ENCODE results near the gene FAM3B.

DNA sequence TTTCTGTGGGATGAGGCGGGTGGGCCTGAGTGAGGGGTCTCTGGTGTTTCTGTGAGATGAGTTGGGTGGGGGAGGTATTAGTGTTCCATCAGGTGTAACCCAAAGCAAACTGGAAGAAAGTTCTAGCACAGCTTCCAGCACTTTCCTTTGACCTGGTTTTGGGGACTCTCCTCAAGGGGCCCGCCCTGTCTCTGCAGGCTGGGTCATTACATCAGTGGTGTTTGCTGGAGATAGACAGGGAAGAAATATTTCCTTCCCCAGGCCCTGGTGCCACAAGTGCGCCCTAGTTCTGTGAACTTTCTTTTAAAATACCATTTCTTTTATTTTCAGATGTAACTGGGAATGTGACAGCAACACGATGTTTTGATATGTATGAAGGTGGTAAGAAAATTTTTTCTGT lies 28.8 kb downstream of the FAM3B start:
- TF ChIP-seq NFIC (IDR thresholded peaks at IDR 0.05), result no peak
- TF ChIP-seq, protein P1, sequence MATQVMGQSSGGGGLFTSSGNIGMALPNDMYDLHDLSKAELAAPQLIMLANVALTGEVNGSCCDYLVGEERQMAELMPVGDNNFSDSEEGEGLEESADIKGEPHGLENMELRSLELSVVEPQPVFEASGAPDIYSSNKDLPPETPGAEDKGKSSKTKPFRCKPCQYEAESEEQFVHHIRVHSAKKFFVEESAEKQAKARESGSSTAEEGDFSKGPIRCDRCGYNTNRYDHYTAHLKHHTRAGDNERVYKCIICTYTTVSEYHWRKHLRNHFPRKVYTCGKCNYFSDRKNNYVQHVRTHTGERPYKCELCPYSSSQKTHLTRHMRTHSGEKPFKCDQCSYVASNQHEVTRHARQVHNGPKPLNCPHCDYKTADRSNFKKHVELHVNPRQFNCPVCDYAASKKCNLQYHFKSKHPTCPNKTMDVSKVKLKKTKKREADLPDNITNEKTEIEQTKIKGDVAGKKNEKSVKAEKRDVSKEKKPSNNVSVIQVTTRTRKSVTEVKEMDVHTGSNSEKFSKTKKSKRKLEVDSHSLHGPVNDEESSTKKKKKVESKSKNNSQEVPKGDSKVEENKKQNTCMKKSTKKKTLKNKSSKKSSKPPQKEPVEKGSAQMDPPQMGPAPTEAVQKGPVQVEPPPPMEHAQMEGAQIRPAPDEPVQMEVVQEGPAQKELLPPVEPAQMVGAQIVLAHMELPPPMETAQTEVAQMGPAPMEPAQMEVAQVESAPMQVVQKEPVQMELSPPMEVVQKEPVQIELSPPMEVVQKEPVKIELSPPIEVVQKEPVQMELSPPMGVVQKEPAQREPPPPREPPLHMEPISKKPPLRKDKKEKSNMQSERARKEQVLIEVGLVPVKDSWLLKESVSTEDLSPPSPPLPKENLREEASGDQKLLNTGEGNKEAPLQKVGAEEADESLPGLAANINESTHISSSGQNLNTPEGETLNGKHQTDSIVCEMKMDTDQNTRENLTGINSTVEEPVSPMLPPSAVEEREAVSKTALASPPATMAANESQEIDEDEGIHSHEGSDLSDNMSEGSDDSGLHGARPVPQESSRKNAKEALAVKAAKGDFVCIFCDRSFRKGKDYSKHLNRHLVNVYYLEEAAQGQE (IDR thresholded peaks at IDR 0.05; ENCODE audit: low read depth), result no peak
- TF ChIP-seq CREB1 (IDR thresholded peaks at IDR 0.05; ENCODE audit: low read depth), result no peak
- TF ChIP-seq YY1 (IDR thresholded peaks at IDR 0.05; ENCODE audit: low read depth), result no peak
- no peak for TF ChIP-seq CEBPB (IDR thresholded peaks at IDR 0.05)
- TF ChIP-seq, protein P2, sequence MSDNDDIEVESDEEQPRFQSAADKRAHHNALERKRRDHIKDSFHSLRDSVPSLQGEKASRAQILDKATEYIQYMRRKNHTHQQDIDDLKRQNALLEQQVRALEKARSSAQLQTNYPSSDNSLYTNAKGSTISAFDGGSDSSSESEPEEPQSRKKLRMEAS (IDR thresholded peaks at IDR 0.05), result no peak
- no peak for TF ChIP-seq TCF12 (IDR thresholded peaks at IDR 0.05; ENCODE audit: low read depth)
- no peak for TF ChIP-seq EP300 (IDR thresholded peaks at IDR 0.05; ENCODE audit: borderline replicate concordance)
- TF ChIP-seq, protein P3, sequence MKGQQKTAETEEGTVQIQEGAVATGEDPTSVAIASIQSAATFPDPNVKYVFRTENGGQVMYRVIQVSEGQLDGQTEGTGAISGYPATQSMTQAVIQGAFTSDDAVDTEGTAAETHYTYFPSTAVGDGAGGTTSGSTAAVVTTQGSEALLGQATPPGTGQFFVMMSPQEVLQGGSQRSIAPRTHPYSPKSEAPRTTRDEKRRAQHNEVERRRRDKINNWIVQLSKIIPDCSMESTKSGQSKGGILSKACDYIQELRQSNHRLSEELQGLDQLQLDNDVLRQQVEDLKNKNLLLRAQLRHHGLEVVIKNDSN (IDR thresholded peaks at IDR 0.05), result no peak
- no peak for TF ChIP-seq RAD21 (IDR thresholded peaks at IDR 0.05; ENCODE audit: low read depth)
- no peak for TF ChIP-seq EGR1 (IDR thresholded peaks at IDR 0.05)
